T follicular helper cell (primary cell): Measurements from ENCODE around the gene TNFRSF4.

Experiments
- DNase-seq: peaks from one replicate; pipeline ENCODE4 v3.0.0-alpha.2; 2020; ENCODE audit warnings: low read depth

Gene TNFRSF4

DNA sequence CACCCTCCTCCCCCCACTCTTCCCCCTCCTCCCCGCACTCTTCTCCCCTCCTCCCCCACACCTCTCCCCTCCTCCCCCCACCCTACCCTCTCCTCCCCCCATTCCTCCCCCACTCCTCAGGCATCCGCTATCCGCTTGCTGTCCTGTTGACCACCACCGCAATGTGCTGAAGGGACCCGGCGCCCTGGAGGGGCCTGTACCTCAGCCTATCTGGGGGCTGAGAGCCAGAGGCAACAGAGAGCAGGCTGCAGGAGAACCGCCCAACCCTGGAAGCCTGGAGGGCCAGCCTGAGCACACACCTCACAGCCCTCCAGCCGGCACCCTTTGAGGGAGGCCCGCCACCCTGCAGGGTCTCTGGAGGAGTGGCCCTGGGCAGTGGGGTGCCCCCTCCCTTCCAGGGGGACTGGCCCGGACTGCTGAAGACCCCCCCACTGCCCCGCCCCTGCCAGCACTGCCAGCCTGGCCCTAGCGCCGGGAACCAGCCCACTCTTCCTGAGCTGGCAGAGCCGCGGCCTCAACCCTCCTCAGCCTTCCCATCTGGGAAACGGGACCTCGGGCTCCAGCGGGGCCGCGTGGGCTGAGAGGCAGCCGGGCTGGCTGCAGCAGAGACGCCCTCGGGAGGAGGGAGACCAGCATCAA lies 31.3 kb upstream of the TNFRSF4 start:
- no peak for DNase-seq

GRCh38 chr1:1244192-1244811 lies 30.3 kb upstream of the TNFRSF4 start:
- no peak for DNase-seq

- DNase-seq = no peak
Measured at GRCh38 chr1:1243807-1244191, 29.8 kb upstream of the TNFRSF4 start.

GRCh38 chr1:1243266-1243660 lies 29.3 kb upstream of the TNFRSF4 start:
- DNase-seq = no peak

GRCh38 chr1:1242461-1243265 lies 28.7 kb upstream of the TNFRSF4 start:
- DNase-seq = no peak

- DNase-seq = no peak
Measured at GRCh38 chr1:1241588-1242219, 27.8 kb upstream of the TNFRSF4 start.

- DNase-seq = no peak
Measured at GRCh38 chr1:1240822-1241587, 27.1 kb upstream of the TNFRSF4 start.

DNA sequence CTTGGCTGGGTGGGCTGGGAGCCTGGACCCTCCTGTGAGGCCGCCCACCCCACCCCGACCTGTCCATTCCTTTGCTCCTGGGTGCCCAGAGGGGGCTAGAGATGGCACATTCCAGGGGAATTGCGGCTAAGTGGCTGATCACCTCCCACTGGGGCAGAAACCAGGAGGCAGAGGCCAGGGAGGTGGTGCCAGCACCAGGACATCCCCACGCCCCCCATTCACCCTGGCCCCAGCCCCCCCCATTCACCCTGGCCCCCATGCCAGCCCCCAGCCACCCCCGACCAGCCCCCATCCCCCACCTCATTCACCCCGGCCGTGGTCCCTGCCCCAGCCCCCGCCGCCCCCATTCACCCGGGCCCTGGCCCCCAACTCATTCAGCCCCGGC lies 26.4 kb upstream of the TNFRSF4 start:
- DNase-seq = no peak

- DNase-seq = no peak
Measured at GRCh38 chr1:1239614-1240347, 25.8 kb upstream of the TNFRSF4 start.

- no peak for DNase-seq
Measured at GRCh38 chr1:1239227-1239613, 25.3 kb upstream of the TNFRSF4 start.

- no peak for DNase-seq
Measured at GRCh38 chr1:1238702-1239178, 24.8 kb upstream of the TNFRSF4 start.

DNA sequence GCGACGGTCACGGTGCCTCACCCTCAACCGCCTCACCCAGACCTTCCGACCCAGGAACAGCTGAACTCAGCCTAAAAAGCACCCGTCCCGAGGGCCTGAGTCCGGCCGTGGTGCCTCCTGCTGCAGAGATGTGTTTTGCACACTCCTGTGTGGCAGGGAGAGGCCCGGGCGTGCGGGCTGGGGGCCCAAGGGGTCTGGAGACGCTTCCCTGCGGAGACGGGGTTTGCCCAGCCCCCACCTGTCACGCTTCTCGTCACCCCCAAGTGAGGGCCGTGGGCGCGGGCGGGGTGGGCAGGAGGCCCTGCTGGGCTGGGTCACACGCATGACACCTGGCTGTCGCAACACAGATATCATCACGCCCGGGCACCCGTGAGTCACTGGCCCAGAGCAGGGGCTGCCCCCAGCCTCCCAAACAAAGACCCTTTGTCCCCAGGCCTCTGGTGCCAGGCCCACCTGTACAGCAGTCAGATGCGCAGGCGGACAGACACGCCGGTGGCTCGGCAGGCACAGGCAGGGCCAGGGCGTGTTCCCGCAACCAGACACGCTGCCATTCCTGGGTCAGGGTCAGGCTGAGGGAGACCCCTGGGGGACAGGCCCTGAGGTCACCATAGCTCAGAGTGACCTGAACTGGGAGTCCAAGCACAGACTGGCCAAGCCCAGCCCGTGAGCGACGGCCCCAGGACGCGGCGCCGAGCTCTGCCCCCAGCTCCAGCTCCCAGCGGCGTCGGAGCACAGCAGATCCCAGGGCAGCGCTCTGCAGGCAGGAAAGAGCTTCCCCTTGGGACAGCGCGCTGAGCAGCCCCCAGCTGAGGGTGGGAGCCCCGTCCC lies 24.1 kb upstream of the TNFRSF4 start:
- DNase-seq = no peak

DNA sequence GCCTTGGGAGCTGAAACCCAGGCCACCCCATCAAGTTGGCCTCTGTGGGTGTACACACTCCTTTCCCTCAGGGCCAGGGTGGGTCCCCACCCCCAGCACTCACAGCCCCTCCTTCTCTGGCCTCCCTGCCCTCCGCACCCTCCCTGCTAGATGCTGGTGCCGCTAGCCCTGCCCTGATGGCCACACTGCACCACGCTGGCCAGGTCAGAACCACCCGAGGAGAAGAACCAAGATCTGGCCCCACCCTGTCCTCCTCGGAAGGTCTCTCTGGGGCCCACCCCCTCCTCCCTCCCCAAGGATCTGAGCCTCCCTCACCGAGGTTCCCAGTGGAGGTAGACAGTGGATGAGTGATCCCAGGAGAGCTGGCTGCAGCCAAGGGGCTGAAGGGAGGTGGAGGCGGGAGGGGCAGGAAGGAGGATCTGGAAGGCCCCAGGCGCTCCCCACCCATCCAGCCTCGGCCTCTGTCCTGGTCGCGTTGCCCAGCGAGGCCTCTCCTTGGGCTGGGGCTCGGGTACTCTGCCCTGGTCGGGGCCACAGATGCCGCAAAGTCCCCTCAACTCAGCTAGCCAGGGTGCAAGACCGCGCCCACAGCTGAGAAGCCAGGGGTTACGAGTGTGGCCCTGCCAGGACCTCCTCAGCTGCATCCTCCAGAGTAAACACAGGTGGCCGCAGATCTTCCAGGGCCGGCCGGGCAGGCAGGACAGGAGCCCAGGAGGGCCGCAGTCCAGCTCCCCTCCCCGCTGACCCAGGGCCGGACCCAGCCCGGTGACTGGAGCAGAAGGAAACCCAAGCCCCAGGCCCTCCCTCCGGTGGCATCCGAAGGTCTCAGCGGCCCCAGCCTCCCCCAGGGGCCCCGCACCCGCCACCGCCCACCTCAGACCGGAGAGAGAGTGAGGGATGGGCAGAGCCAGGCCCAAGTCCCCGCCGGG lies 23.3 kb upstream of the TNFRSF4 start:
- no peak for DNase-seq

- DNase-seq = no peak
Measured at GRCh38 chr1:1236176-1236763, 22.3 kb upstream of the TNFRSF4 start.

DNA sequence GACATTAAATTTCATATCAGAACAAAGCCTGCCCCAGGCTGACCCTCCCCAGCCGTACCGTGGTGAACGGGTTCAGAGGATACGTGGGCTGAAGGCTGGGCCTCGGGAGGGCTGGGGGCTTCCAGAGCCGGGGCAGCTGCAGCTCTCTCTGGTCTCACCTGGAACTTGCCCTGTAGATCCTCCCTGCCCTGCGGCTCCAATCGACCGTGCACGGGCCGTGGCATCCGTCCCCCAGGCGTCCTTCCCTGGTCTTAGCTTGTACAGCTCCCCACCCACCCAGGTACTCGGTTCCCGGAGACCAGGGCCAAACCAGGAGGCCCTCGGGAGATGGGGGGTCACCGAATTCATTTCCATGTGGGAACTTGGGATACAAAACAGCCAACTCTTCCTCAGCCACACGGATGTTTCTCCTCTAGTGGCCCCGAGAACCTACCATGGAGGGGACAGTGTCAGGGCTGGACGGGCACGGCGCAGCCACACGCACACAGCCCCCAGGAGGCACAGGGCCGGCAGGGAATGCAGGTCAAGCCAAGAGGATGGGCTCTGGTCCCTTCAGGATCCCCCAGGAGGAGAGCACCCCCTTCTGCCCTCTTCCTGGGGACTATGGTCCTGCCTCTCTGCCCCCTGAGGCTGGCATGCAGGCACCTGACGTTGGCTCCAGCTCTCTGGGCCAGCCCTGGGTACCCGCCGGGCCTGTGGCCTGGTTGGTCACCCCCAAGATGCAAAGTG lies 21.2 kb upstream of the TNFRSF4 start:
- no peak for DNase-seq

- DNase-seq = no peak
Measured at GRCh38 chr1:1234180-1234808, 20.3 kb upstream of the TNFRSF4 start.

DNA sequence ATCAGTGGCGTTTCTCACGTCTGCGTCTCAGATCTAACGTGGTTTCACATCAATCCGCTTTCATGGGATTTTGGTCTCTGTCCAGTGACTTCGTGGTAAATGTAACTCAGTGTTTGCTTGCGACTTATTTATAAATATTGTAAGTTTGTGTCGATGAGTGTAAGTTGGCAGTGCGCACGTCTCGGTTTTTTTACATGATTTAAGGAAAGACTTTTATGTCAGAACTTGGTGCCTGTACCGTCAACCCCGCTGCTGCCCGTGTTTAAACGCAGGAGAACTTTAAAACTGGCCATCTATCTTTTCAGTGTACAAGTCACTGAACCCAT lies 19.6 kb upstream of the TNFRSF4 start:
- DNase-seq = no peak
